Loucy (cell line): Measurements from ENCODE around the gene ARVCF.

Experiments used
- H2AFZ ChIP-seq: fragments of 200-600 bp; sonication (generic); 2 replicates; pipeline ENCODE4 v1.6.0; 2016; ENCODE audit warnings: antibody characterized with exemption, mild to moderate bottlenecking, low read length, moderate library complexity
- H3F3A ChIP-seq: fragments of 200-600 bp; 2 replicates; pipeline ENCODE4 v1.6.0; 2016; ENCODE audit warnings: antibody characterized with exemption, low read depth, mild to moderate bottlenecking
- H3K27me3 ChIP-seq: fragments of 200-600 bp; sonication (generic); 2 replicates; pipeline ENCODE4 v1.6.1; 2014; ENCODE audit warnings: low read length, mild to moderate bottlenecking; ENCODE audit not compliant: insufficient read depth, poor library complexity, severe bottlenecking
- H3K36me3 ChIP-seq: fragments of 200-600 bp; sonication (generic); 2 replicates; pipeline ENCODE4 v1.6.1; 2016; ENCODE audit warnings: low read length; ENCODE audit not compliant: insufficient read depth
- H3K4me1 ChIP-seq: fragments of 200-600 bp; sonication (generic); 2 replicates; pipeline ENCODE4 v1.5.1; 2014; ENCODE audit warnings: low read length, mild to moderate bottlenecking; ENCODE audit not compliant: insufficient read depth, poor library complexity, severe bottlenecking
- H3K4me2 ChIP-seq: fragments of 200-600 bp; sonication (generic); 2 replicates; pipeline ENCODE4 v1.6.0; 2014; ENCODE audit warnings: antibody characterized with exemption, low read length, low read depth, mild to moderate bottlenecking; ENCODE audit not compliant: poor library complexity, severe bottlenecking
- H3K4me3 ChIP-seq: fragments of 200-600 bp; sonication (generic); 2 replicates; pipeline ENCODE4 v1.5.1; 2014; ENCODE audit warnings: low read length, mild to moderate bottlenecking, mixed read lengths; ENCODE audit not compliant: poor library complexity, severe bottlenecking
- H3K79me2 ChIP-seq: fragments of 200-600 bp; sonication (generic); 2 replicates; pipeline ENCODE4 v1.6.1; 2014; ENCODE audit warnings: low read length; ENCODE audit not compliant: insufficient read depth
- H3K9ac ChIP-seq: fragments of 200-600 bp; sonication (generic); 2 replicates; pipeline ENCODE4 v1.6.0; 2014; ENCODE audit warnings: mild to moderate bottlenecking, low read depth, low read length, moderate library complexity; ENCODE audit not compliant: poor library complexity, severe bottlenecking
- H3K9me2 ChIP-seq: fragments of 200-600 bp; sonication (generic); replicated peaks from 2 replicates; pipeline ENCODE4 v1.6.1; 2016; ENCODE audit warnings: low read depth, low read length, mixed read lengths
- H3K9me3 ChIP-seq: fragments of 200-600 bp; sonication (generic); 2 replicates; pipeline ENCODE4 v1.6.1; 2014; ENCODE audit warnings: mild to moderate bottlenecking, antibody characterized with exemption, low read length, low read depth; ENCODE audit not compliant: insufficient read depth
- H4K20me1 ChIP-seq: fragments of 200-600 bp; sonication (generic); 2 replicates; pipeline ENCODE4 v1.6.0; 2014; ENCODE audit warnings: antibody characterized with exemption, low read length, mild to moderate bottlenecking; ENCODE audit not compliant: insufficient read depth, poor library complexity, severe bottlenecking
- CTCF ChIP-seq: fragments of 200-600 bp; sonication (generic); conservative IDR thresholded peaks from 2 replicates; pipeline ENCODE4 v1.5.1; 2014; ENCODE audit warnings: mild to moderate bottlenecking, antibody characterized with exemption, low read length
- EZH2phosphoT487 ChIP-seq: fragments of 200-600 bp; IDR thresholded peaks from 2 replicates; pipeline ENCODE4 v1.6.1; 2018; ENCODE audit warnings: antibody characterized with exemption, mild to moderate bottlenecking, moderate library complexity, borderline replicate concordance

ARVCF gene

DNA sequence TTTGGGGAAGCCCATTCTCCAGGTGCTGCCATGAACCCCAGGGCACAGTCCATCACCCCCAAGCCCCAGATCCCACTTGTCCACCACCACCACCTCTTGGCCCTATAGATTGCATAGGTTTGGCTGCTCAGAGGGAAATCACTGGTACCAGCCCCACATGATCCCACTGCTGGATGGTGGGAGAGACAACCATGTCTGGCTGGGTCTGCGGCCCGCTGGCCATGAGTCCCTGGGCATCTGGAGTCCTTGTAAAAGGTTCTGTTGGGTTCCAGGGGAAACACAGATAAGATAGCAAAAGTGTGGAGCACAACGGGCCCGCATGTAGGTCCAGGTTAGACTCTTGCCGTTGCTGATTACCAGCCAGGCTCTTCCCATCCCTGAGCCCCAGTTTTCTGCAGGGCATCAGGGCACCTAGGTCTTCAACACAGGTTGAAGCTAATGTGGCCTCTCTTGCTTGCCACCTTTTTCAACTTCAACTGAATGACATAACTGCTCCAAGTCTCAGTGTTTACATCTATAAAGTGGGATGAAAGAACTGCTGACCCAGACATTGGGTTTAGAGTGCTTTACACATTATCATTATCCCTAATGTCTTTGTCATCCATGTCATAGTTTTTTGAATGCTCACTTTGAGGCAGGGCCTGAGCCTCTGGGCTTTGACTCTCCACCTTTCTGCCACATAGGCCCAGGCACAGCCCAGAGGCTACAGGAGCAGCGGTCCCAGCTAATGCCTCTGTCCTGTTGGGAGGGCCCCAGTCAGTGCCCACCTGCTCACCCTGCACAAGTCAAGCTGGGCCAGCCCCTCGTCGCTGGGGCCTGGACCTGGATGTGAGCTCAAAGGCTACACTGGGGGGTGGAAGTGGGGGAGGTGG, 3.3 kb upstream of the ARVCF start:
- peaks cover 28% of the 10 kb centered on the region for H3K4me1 ChIP-seq
- H3K9ac ChIP-seq: peak overlapping the region; percentile 61
- H3K79me2 ChIP-seq: peaks cover 25% of the 10 kb centered on the region
- TF ChIP-seq CTCF (no peak), EZH2phosphoT487 (no peak)
- peak overlapping the region; percentile 98 for H3K4me3 ChIP-seq
- peak overlapping the region; percentile 62 for H3K4me2 ChIP-seq
- H3K9me3 ChIP-seq: no peaks in the 10 kb centered on the region
- H2AFZ ChIP-seq: peak overlapping the region; percentile 44; the same call in 1 of the 2 replicates
- H4K20me1 ChIP-seq: peaks cover 10% of the 10 kb centered on the region
- H3K9me2 ChIP-seq: no peaks in the 10 kb centered on the region
- H3K27me3 ChIP-seq: peaks cover 19% of the 10 kb centered on the region
- H3F3A ChIP-seq: no peaks in the 10 kb centered on the region
- H3K36me3 ChIP-seq: no peaks in the 10 kb centered on the region

DNA sequence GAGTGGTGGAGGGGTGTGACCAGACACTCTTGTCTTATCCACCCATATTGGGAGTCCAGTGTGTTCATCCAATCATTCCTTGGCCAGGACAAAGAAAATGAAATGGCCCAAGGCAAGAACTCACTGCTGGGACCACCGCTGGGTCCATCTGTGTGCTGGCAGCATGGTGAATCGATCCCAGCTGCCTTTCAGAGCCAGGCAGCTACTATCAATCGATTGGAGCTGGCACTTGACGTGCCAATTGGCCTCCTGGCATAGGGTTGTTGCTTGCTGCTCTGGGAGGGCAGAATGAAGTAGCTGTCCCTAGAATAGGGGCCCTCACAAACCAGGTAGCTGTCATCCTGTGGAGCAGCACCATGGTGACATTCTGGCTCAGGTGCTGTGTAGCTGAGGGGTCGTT, 1.4 kb upstream of the ARVCF start:
- Histone ChIP-seq H3K27me3 (peaks cover 19% of the 10 kb centered on the region), H3K4me2 (no peak overlapping the region), H3K9me3 (no peaks in the 10 kb centered on the region), H3K36me3 (no peaks in the 10 kb centered on the region), H3K79me2 (peaks cover 20% of the 10 kb centered on the region), H4K20me1 (peaks cover 10% of the 10 kb centered on the region), H3K4me1 (peaks cover 28% of the 10 kb centered on the region), H3F3A (no peaks in the 10 kb centered on the region), H3K9me2 (no peaks in the 10 kb centered on the region), H3K9ac (no peak overlapping the region), H2AFZ (no peak overlapping the region), H3K4me3 (no peak overlapping the region)
- no peak for TF ChIP-seq CTCF

- Histone ChIP-seq H3K36me3 (no peaks in the 10 kb centered on the region), H2AFZ (no peak overlapping the region), H3K9ac (no peak overlapping the region), H3K9me2 (no peaks in the 10 kb centered on the region), H3K4me1 (peaks cover 25% of the 10 kb centered on the region), H3K4me2 (peak overlapping the region; percentile 82), H3K79me2 (peaks cover 16% of the 10 kb centered on the region), H3K4me3 (no peak overlapping the region), H3K9me3 (no peaks in the 10 kb centered on the region), H4K20me1 (peaks cover 10% of the 10 kb centered on the region), H3F3A (no peaks in the 10 kb centered on the region), H3K27me3 (peaks cover 19% of the 10 kb centered on the region)
- no peak for TF ChIP-seq EZH2phosphoT487
Measured at GRCh38 chr22:20017622-20017958, 967 bp upstream of the ARVCF start.
